Cardiac fibroblast (primary cell): ENCODE data around the gene LZTS3.

Source experiments
- DNase-seq, 2 donors: peaks; one replicate each; pipeline versions ENCODE4 v3.0.0 to v3.0.0-alpha.2; 2010; ENCODE audit warnings: low read depth in 2 of 2
- H3K4me3 ChIP-seq, 2 donors: replicated peaks in 1 of 2; 1 replicate in 1 of 2; 2 replicates in 1 of 2; pipeline ENCODE4 v1.5.1; 2011; ENCODE audit warnings: low read depth in 2 of 2, low read length in 2 of 2, mild to moderate bottlenecking in 2 of 2, moderate library complexity in 1 of 2
- TF ChIP-seq, protein P1 (sequence below): IDR thresholded peaks from one replicate; pipeline ENCODE4 v1.5.1; 2011; ENCODE audit warnings: low read depth, mild to moderate bottlenecking, low read length, inconsistent platforms

Gene LZTS3

DNA sequence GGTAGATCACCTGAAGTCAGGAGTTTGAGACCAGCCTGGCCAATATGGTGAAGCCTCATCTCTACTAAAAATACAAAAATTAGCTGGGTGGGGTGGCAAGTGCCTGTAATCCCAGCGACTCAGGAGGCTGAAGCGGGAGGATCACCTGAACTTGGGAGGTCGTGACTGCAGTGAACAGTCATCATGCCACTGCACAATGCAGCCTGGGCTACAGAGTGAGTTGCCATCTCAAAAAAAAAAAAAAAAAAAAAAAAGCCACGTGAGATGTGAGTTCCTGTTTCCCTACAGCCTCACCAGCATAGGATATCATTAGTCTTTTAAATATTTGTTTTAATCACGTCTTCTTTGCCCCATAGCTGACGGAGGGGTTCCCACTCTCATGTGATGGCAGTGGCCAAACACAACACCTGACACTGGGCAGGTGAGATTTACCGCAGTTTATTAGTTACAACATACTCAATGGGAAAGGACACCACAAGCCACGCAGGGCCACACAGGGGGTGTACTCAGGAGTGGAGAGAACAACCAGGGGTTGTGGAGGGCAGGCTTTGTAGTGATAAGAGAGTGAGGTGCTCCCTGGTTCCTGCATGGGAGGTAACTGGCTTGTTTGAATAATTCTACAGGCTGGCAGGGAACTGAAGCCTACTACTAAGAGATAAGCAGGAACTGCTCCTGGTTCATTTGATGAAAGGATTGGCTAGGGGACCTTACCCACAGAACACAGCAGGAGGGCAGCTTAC lies 4.6 kb upstream of the LZTS3 start:
- no peak for DNase-seq
- no peak overlapping the region for H3K4me3 ChIP-seq
- TF ChIP-seq, protein P1, sequence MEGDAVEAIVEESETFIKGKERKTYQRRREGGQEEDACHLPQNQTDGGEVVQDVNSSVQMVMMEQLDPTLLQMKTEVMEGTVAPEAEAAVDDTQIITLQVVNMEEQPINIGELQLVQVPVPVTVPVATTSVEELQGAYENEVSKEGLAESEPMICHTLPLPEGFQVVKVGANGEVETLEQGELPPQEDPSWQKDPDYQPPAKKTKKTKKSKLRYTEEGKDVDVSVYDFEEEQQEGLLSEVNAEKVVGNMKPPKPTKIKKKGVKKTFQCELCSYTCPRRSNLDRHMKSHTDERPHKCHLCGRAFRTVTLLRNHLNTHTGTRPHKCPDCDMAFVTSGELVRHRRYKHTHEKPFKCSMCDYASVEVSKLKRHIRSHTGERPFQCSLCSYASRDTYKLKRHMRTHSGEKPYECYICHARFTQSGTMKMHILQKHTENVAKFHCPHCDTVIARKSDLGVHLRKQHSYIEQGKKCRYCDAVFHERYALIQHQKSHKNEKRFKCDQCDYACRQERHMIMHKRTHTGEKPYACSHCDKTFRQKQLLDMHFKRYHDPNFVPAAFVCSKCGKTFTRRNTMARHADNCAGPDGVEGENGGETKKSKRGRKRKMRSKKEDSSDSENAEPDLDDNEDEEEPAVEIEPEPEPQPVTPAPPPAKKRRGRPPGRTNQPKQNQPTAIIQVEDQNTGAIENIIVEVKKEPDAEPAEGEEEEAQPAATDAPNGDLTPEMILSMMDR, result no peak

DNA sequence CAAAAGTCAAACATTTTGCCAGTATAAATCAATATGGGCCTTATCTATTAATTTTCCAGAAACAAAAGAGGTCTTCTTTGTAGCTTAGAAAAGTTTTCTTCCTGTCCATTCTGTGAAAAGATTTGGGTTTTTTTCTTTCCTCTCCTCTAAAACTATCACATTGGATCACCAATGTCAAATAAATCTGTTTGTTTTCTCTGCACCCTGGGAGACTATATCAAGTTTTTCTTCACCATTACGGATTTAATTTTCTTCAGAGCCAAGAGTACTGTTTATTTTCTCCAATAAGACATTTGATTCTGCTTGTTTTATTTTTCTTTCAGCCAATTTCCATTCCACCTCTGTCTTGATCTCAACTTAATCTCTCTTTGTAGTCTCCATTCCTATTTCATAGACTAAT lies 1.9 kb upstream of the LZTS3 start:
- TF ChIP-seq, protein P1, result no peak
- peak overlapping the region in 1 of 2 donors; percentile 94 for H3K4me3 ChIP-seq
- no peak for DNase-seq

DNA sequence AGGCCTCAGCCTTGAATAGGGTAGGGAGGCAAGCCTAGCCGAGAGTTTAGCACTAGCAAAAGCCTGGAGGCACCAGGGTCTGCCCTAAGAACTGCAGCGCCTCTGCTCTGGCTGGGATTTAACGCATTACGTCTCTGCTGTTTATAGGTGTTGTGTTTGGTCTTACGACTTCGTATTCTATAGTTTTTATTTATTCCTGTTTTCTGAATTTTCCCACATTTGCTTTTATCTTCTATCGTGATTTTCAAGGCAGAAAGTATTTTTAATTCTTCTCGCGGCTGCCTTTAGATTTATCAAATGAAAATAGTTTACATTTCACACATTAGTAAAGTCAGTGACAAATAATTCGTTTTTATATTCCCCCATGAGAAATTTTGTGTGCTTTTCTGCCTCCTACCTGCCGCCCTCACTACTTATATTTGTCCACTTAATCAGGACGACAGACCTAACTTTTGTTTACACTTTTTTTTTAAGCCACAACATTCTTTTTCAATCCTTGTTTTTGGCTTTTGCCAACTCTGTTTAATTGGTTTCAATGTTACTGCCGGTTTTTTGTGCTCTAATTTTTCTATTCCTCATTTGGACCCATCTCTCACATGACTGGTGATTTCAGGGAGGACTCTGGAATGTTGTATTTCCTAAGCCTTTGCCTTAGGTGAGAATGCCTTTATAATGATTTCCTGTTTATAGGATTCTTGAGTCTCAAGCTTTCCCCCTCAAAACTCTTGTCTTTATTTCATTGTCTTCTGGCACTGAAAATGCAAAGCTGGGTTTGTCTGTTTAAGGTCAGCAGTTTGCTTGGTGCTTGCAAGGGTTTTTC lies 1.3 kb upstream of the LZTS3 start:
- H3K4me3 ChIP-seq, result peak overlapping the region; percentile 90 to 94
- DNase-seq, result peak in 1 of 2 donors; percentile 57
- TF ChIP-seq, protein P1, result peak; percentile 2

DNA sequence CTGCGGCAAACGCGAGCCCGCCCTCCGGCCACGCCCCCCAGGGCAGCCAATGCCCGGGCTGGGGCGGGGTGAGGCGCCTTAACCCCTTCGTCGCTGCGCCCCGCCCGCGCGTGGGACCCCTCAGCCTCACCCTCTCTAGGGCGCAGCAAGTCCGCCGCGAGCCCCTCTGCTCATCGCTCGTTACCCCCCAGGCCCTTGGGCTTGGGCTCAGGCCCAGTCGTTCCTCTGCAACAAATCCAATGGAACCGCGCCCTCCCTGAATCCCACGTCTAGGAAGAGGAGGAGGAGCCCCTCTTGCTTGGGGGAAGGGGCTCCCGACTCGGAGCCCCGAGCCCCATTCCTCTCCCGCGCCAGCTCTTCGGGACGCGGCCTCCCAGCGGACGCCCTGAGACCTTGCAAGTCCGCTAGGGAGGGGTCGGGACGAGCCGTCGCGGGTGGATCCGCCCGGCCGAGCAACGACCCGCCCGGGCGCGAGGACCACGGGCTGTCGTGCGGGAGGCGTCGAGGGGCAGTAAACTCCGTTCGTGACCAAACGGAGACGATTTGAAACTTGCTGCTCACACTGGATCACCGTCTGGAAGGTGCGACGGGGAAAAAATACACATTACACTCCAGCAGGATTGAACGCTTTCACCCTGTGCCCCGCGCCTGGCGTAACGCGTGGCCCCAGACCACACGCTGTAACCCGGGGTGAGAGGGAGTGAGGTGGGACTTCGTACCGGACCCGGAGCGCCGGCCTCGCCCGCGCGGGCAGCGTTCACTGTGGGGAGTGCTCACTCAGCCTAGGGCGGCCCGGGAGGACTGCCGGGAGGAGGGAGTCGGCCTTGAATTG lies 477 bp upstream of the LZTS3 start:
- peak overlapping the region; percentile 90 to 94 for H3K4me3 ChIP-seq
- peak; percentile 68 to 80 for DNase-seq
- TF ChIP-seq, protein P1, result peak; percentile 24

DNA sequence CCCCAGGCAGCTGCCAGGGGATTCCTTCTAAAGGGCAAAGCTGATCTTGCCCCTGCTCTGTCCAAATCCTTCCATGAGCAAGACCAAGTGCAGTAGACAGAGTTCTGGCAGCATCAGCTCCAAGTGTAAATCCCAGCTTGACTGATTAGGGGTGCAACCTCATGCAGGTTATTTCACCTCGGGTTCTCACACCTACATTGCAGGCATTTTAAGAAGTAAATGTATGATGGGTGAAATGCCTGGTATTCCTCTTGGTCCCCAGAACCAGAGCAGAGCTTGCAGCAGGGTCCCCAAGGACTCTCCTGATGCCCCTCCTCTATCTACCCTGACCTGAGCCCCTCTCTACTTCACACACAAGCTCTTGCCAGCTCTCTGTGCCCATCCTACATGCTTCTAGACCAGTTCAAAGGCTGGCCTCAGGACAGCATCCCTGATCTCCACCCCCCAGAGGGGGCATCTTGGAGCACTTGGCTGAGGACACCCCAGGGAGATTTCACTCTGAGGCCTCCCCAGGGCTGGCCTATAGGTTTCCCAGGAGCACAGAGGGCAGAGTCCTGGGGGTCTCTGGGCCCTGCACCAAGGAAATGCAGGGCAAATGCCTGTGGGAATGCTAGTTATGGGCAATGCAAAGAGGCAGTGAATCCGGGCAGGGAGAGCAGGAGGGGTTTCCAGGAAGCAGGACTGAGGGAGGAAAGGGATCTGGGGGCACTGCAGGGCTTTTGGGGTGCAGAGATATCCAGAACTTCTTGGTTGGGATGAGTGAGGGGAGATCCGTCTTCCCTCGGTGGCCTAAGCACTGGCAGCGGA lies 1.0 kb downstream of the LZTS3 start:
- TF ChIP-seq, protein P1, result no peak
- peak overlapping the region; percentile 87 to 94 for H3K4me3 ChIP-seq
- no peak for DNase-seq
